HepG2 (cell line): Measurements from ENCODE around the gene KRTAP12-2. TPM values are rescaled to one million over a fixed set of nuclear protein-coding genes. Genes with fewer than 3 reads are reported as not detected.
A peak's percentile ranks its signal among the peaks of the same experiment; 100 is the strongest.

Source experiments
- ARNT ChIP-seq: fragments of 450-650 bp; IDR thresholded peaks from 2 replicates; pipeline ENCODE4 v1.6.1; 2017
- CSRNP2 ChIP-seq: sonication (generic); formaldehyde crosslinking; conservative IDR thresholded peaks from 2 replicates; pipeline ENCODE4 v1.8.0; 2022; ENCODE audit warnings: low read depth, missing genetic modification reagents
- E2F1 ChIP-seq: sonication (generic); formaldehyde crosslinking; IDR thresholded peaks from 2 replicates; pipeline ENCODE4 v1.5.0; 2020; ENCODE audit warnings: missing genetic modification reagents
- JUN ChIP-seq: sonication (generic); formaldehyde crosslinking; IDR thresholded peaks from 2 replicates; pipeline ENCODE4 v1.4.0; 2020; ENCODE audit warnings: mild to moderate bottlenecking, missing genetic modification reagents
- MEF2D ChIP-seq: sonication (generic); formaldehyde crosslinking; IDR thresholded peaks from 2 replicates; pipeline ENCODE4 v1.5.1; 2020; ENCODE audit warnings: mild to moderate bottlenecking, missing genetic modification reagents
- NFYC ChIP-seq: IDR thresholded peaks from 2 replicates; pipeline ENCODE4 v1.6.1; 2016; ENCODE audit warnings: missing genetic modification reagents, missing compliant biosample characterization
- POLR2G ChIP-seq: fragments of 200-400 bp; formaldehyde crosslinking; IDR thresholded peaks from 2 replicates; pipeline ENCODE4 v1.6.1; 2018; ENCODE audit warnings: mild to moderate bottlenecking, low read depth, low read length, moderate library complexity
- PRDM10 ChIP-seq: sonication (generic); formaldehyde crosslinking; IDR thresholded peaks from 2 replicates; pipeline ENCODE4 v1.4.0; 2020; ENCODE audit warnings: low read depth, missing genetic modification reagents
- SMARCC2 ChIP-seq: fragments of 450-650 bp; IDR thresholded peaks from 2 replicates; pipeline ENCODE4 v1.6.1; 2017; ENCODE audit warnings: antibody characterized with exemption, mild to moderate bottlenecking
- SNAI1 ChIP-seq: sonication (generic); formaldehyde crosslinking; IDR thresholded peaks from 2 replicates; pipeline ENCODE4 v1.5.0; 2020; ENCODE audit warnings: mild to moderate bottlenecking, missing genetic modification reagents, borderline replicate concordance
- SNAPC4 ChIP-seq: sonication (generic); formaldehyde crosslinking; IDR thresholded peaks from 2 replicates; pipeline ENCODE4 v1.4.0; 2020; ENCODE audit warnings: mild to moderate bottlenecking, missing genetic modification reagents
- TBX3 ChIP-seq: fragments of 450-650 bp; IDR thresholded peaks from 2 replicates; pipeline ENCODE4 v1.6.1; 2017; ENCODE audit warnings: antibody characterized with exemption, mild to moderate bottlenecking, inconsistent platforms, borderline replicate concordance
- ZFYVE20 ChIP-seq: sonication (generic); formaldehyde crosslinking; IDR thresholded peaks from 2 replicates; pipeline ENCODE4 v1.8.0; 2023; ENCODE audit warnings: low read depth, mild to moderate bottlenecking, moderate library complexity, missing genetic modification reagents, borderline replicate concordance
- ZNF256 ChIP-seq: sonication (generic); formaldehyde crosslinking; conservative IDR thresholded peaks from 2 replicates; pipeline ENCODE4 v1.4.0; 2020; ENCODE audit warnings: missing genetic modification reagents
- ZNF558 ChIP-seq: sonication (generic); formaldehyde crosslinking; IDR thresholded peaks from 2 replicates; pipeline ENCODE4 v1.9.0; 2022; ENCODE audit warnings: mild to moderate bottlenecking, missing genetic modification reagents, borderline replicate concordance
- ZNF564 ChIP-seq: sonication (generic); formaldehyde crosslinking; IDR thresholded peaks from 2 replicates; pipeline ENCODE4 v1.8.1; 2023; ENCODE audit warnings: mild to moderate bottlenecking, missing genetic modification reagents
- polyA plus RNA-seq, 8 experiments: library from polyadenylated mRNA; depleted of rRNA in 3 of 8; stranded (reverse) in 7 of 8; unstranded in 1 of 8; fragments of >200 nt; fragmentation: Illumina TruSeq in 4 of 8; extraction: Trizol in 4 of 8; gene quantifications; 2 replicates each; pipeline versions ENCODE4 v1.2.1 to v1.2.3, GENCODE V29; 2011 to 2016; ENCODE audit warnings: low read depth in 4 of 8, missing spikeins in 1 of 8, mixed read lengths in 1 of 8; ENCODE audit not compliant: insufficient read depth in 1 of 8
- total RNA-seq, 5 experiments: library from RNA; depleted of rRNA; stranded (reverse); fragments of >200 nt; fragmentation: Illumina TruSeq; extraction: Trizol; gene quantifications; 2 replicates each; pipeline ENCODE4 v1.2.3, GENCODE V29; 2016; ENCODE audit warnings: low read depth in 1 of 5

The KRTAP12-2 gene
- total and polyA plus RNA-seq, 2 of the 13 experiments (the other 11 are each of a cell fraction or from before 2014, with no cell fraction given): not detected

GRCh38 chr21:44702973-44703730, 36.4 kb upstream of the KRTAP12-2 start (continued):
- TF ChIP-seq SNAI1: no peak
- no peak for TF ChIP-seq SMARCC2
- no peak for TF ChIP-seq TBX3
- no peak for TF ChIP-seq POLR2G
- TF ChIP-seq SNAPC4 (CRISPR knock-in tag): no peak
- 0 out of 2 replicates have a peak, but pooled peaks have one; percentile 31 for TF ChIP-seq ZNF564 (CRISPR knock-in tag)
- TF ChIP-seq E2F1: no peak
- no peak for TF ChIP-seq CSRNP2 (CRISPR knock-in tag)
- TF ChIP-seq NFYC (CRISPR knock-in tag): no peak; the same call in 1 of the 2 replicates
- TF ChIP-seq ARNT: no peak
- peak; percentile 30; the same call in 1 of the 2 replicates for TF ChIP-seq MEF2D
- 0 out of 2 replicates have a peak, but pooled peaks have one; percentile 20 for TF ChIP-seq JUN
- 0 out of 2 replicates have a peak, but pooled peaks have one; percentile 48 for TF ChIP-seq ZNF256 (CRISPR knock-in tag)
- 0 out of 2 replicates have a peak, but pooled peaks have one; percentile 22 for TF ChIP-seq PRDM10 (CRISPR knock-in tag)
- TF ChIP-seq ZNF558 (CRISPR knock-in tag): peak; percentile 55; the same call in 1 of the 2 replicates
- TF ChIP-seq ZFYVE20 (CRISPR knock-in tag): no peak
